Spleen (tissue), 11 donors: ENCODE results near the gene CREBRF. TPM values are rescaled to one million over a fixed set of nuclear protein-coding genes. Genes with fewer than 3 reads are reported as not detected.

Experiments used
- DNase-seq: peaks from one replicate; pipeline ENCODE4 v3.0.0-alpha.2; 2020
- H3K27ac ChIP-seq, 8 donors: fragments of 200-600 bp; sonication (generic) in 7 of 8; 1 replicate in 4 of 8; 2 replicates in 4 of 8; pipeline versions ENCODE4 v1.5.0 to v1.8.0; 2016 to 2021; ENCODE audit warnings: inconsistent platforms in 4 of 8, mild to moderate bottlenecking in 4 of 8, moderate library complexity in 1 of 8
- H3K27me3 ChIP-seq, 7 donors: fragments of 200-600 bp; sonication (generic) in 6 of 7; replicated peaks in 1 of 7; 1 replicate in 4 of 7; 2 replicates in 3 of 7; pipeline versions ENCODE4 v1.5.0 to v1.8.0; 2016 to 2021; ENCODE audit warnings: inconsistent platforms in 3 of 7, mild to moderate bottlenecking in 1 of 7
- H3K36me3 ChIP-seq, 6 donors: fragments of 200-600 bp; sonication (generic) in 5 of 6; 1 replicate in 4 of 6; 2 replicates in 2 of 6; pipeline versions ENCODE4 v1.5.0 to v1.8.0; 2016 to 2021; ENCODE audit warnings: inconsistent platforms in 2 of 6
- H3K4me1 ChIP-seq, 6 donors: fragments of 200-600 bp; sonication (generic) in 5 of 6; 1 replicate in 3 of 6; 2 replicates in 3 of 6; pipeline versions ENCODE4 v1.5.0 to v1.8.0; 2016 to 2021; ENCODE audit warnings: inconsistent platforms in 3 of 6
- H3K4me3 ChIP-seq, 8 donors: fragments of 200-600 bp; sonication (generic) in 7 of 8; 1 replicate in 4 of 8; 2 replicates in 4 of 8; pipeline versions ENCODE4 v1.5.0 to v1.8.0; 2016 to 2021; ENCODE audit warnings: inconsistent platforms in 4 of 8, mild to moderate bottlenecking in 4 of 8, moderate library complexity in 2 of 8
- H3K9me3 ChIP-seq, 8 donors: fragments of 200-600 bp; sonication (generic) in 7 of 8; 1 replicate in 4 of 8; 2 replicates in 4 of 8; pipeline versions ENCODE4 v1.5.0 to v1.8.0; 2016 to 2021; ENCODE audit warnings: inconsistent platforms in 4 of 8
- POLR2A ChIP-seq, 3 donors: fragments of 450-650 bp; IDR thresholded peaks; one replicate each; pipeline ENCODE4 v1.5.1; 2017; ENCODE audit warnings: antibody characterized with exemption in 3 of 3, mild to moderate bottlenecking in 1 of 3
- POLR2AphosphoS5 ChIP-seq, 3 donors: sonication (generic); formaldehyde crosslinking; IDR thresholded peaks; one replicate each; pipeline ENCODE4 v1.5.1; 2017; ENCODE audit warnings: antibody characterized with exemption in 3 of 3
- WGBS, 5 donors: extraction: QIAGEN DNeasy Blood & Tissue Kit in 3 of 5; methylation state at CpG; one replicate each; pipeline versions ENCODE4 v1.1.5 to v1.1.7; 2013 to 2018; 5-methylcytosine and 5-hydroxymethylcytosine counted together
- intact Hi-C: fragments of 100-400 bp; cut with DNase I; formaldehyde crosslinking; loops from one replicate; pipeline ENCODE4 v1.15.0; 2023; ENCODE audit warnings: low total_unique reads
- polyA plus RNA-seq, 3 donors: library from polyadenylated mRNA; stranded (reverse); fragments of 200-250 nt; gene quantifications; one replicate each; pipeline ENCODE4 v1.2.1, GENCODE V29; 2013
- total RNA-seq, 7 donors: library from RNA; depleted of rRNA in 3 of 7; stranded (reverse); fragments of >200 nt in 3 of 7; fragmentation: NEBNext Ultra II Directional in 4 of 7; extraction: Animal tissue kit (Norgen Biotek cat#: 25700) in 4 of 7; gene quantifications; one replicate each; pipeline versions ENCODE4 v1.1.0 to v1.2.1, GENCODE V29; 2016 to 2021
- TF ChIP-seq, protein P1 (sequence below), 11 experiments: fragments of 200-600 bp in 7 of 11; fragments of 450-650 bp in 4 of 11; sonication (generic) in 4 of 11; IDR thresholded peaks in 8 of 11; conservative IDR thresholded peaks in 3 of 11; 1 replicate in 7 of 11; 2 replicates in 4 of 11; pipeline versions ENCODE4 v1.4.0 to v1.8.0; 2016 to 2021; ENCODE audit warnings: antibody characterized with exemption in 11 of 11, inconsistent platforms in 4 of 11, mild to moderate bottlenecking in 1 of 11
- donor health status: healthy with polysubstance abuse.
- donor health status: DM: no; HTN: no; CAD: no; lungs with moderate emphysema.
- donor health status: DM: no; HTN: no; CAD: no.
- donor health status: Bipolar disorder and iron deficiency.
- donor health status: healthy.
- donor health status: DM: no; HTN: no; CAD: no.
- donor health status: DM: yes; HTN: yes; CAD: no.

CREBRF gene
- total and polyA plus RNA-seq, 10 donors, result 7.2 to 85.9 (median 56.2) TPM

- Histone ChIP-seq H3K27me3 (peaks cover 0 to 4% (median 0%) of the 10 kb centered on the region in 7 donors), H3K4me3 (peak overlapping the region; percentile 97 to 100 (median 100)), H3K9me3 (no peaks in the 10 kb centered on the region), H3K27ac (peak overlapping the region; percentile 27 to 100 (median 100)), H3K4me1 (peaks cover 18 to 61% (median 38%) of the 10 kb centered on the region in 6 donors), H3K36me3 (peaks cover 0 to 12% (median 0%) of the 10 kb centered on the region in 6 donors)
- intact Hi-C loops, result no loop called here
- WGBS, 5 donors, result 24 to 35% (median 30%) methylated on average over 10 of the region's 10 CpGs
- no peak for DNase-seq
- TF ChIP-seq POLR2A (IDR thresholded peaks at IDR 0.05), result no peak
- TF ChIP-seq POLR2AphosphoS5 (IDR thresholded peaks at IDR 0.05), result no peak
- TF ChIP-seq, protein P1, sequence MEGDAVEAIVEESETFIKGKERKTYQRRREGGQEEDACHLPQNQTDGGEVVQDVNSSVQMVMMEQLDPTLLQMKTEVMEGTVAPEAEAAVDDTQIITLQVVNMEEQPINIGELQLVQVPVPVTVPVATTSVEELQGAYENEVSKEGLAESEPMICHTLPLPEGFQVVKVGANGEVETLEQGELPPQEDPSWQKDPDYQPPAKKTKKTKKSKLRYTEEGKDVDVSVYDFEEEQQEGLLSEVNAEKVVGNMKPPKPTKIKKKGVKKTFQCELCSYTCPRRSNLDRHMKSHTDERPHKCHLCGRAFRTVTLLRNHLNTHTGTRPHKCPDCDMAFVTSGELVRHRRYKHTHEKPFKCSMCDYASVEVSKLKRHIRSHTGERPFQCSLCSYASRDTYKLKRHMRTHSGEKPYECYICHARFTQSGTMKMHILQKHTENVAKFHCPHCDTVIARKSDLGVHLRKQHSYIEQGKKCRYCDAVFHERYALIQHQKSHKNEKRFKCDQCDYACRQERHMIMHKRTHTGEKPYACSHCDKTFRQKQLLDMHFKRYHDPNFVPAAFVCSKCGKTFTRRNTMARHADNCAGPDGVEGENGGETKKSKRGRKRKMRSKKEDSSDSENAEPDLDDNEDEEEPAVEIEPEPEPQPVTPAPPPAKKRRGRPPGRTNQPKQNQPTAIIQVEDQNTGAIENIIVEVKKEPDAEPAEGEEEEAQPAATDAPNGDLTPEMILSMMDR (IDR thresholded peaks at IDR 0.05 in 8 of 11, conservative IDR thresholded peaks at IDR 0.05 in 3 of 11), result no peak
Measured at GRCh38 chr5:173055042-173055721, 970 bp upstream of the CREBRF start.

DNA sequence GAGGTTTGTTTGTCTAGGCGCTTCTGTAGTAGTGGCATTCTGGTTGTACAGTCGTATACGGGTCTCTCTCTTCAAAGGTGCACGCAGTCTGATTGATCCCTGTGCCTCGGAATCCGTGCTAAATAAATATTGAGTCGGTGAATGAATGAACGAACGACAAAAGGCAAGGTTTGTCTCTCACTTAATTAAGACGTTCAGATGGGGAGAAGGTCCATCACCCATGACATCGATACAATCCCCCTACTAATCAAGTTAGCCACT is 500 bp upstream of the CREBRF start:
- TF ChIP-seq POLR2AphosphoS5 (IDR thresholded peaks at IDR 0.05) (no peak), POLR2A (IDR thresholded peaks at IDR 0.05) (no peak)
- TF ChIP-seq, protein P1 (IDR thresholded peaks at IDR 0.05 in 8 of 11, conservative IDR thresholded peaks at IDR 0.05 in 3 of 11), result no peak
- peaks cover 0 to 17% (median 1%) of the 10 kb centered on the region in 6 donors for H3K36me3 ChIP-seq
- H3K4me3 ChIP-seq, result peak overlapping the region; percentile 97 to 100 (median 100)
- H3K9me3 ChIP-seq, result no peaks in the 10 kb centered on the region
- H3K4me1 ChIP-seq, result peaks cover 18 to 65% (median 41%) of the 10 kb centered on the region in 6 donors
- peak overlapping the region; percentile 27 to 100 (median 100) for H3K27ac ChIP-seq
- H3K27me3 ChIP-seq, result peaks cover 0 to 4% (median 0%) of the 10 kb centered on the region in 7 donors
- no peak for DNase-seq
- intact Hi-C loops, result no loop called here
- WGBS, 5 donors, result 0 to 3% (median 1%) methylated on average over 11 of the region's 11 CpGs

DNA sequence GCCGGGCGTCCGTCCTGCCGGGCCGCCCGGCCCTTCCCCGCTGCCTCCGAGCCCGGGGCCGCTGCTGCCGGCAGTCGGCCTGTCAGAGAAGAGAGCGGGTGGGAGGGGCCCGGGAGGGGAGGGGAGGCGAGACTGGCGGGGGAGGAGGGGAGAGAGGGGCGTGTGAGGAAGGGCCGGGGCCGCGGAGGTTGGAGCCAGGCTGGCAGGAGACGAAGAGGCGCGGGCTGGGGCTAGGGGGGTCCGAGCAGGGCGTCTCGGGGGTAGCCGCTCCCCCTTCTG is 570 bp downstream of the CREBRF start:
- peaks cover 0 to 22% (median 2%) of the 10 kb centered on the region in 6 donors for H3K36me3 ChIP-seq
- DNase-seq, result no peak
- TF ChIP-seq POLR2AphosphoS5 (IDR thresholded peaks at IDR 0.05), result no peak
- TF ChIP-seq, protein P1 (IDR thresholded peaks at IDR 0.05 in 8 of 11, conservative IDR thresholded peaks at IDR 0.05 in 3 of 11), result no peak
- TF ChIP-seq POLR2A (IDR thresholded peaks at IDR 0.05), result no peak
- no peaks in the 10 kb centered on the region for H3K9me3 ChIP-seq
- H3K4me1 ChIP-seq, result peaks cover 18 to 68% (median 52%) of the 10 kb centered on the region in 6 donors
- H3K27ac ChIP-seq, result peak overlapping the region; percentile 89 to 100 (median 100)
- WGBS, 5 donors, result 0 to 1% (median 1%) methylated on average over 21 to 26 of the region's 27 CpGs; no CpG with 5 or more reads in 1 of the 5 donors
- intact Hi-C loops, result no loop called here
- H3K27me3 ChIP-seq, result no peaks in the 10 kb centered on the region
- H3K4me3 ChIP-seq, result peak overlapping the region; percentile 97 to 100 (median 100)

DNA sequence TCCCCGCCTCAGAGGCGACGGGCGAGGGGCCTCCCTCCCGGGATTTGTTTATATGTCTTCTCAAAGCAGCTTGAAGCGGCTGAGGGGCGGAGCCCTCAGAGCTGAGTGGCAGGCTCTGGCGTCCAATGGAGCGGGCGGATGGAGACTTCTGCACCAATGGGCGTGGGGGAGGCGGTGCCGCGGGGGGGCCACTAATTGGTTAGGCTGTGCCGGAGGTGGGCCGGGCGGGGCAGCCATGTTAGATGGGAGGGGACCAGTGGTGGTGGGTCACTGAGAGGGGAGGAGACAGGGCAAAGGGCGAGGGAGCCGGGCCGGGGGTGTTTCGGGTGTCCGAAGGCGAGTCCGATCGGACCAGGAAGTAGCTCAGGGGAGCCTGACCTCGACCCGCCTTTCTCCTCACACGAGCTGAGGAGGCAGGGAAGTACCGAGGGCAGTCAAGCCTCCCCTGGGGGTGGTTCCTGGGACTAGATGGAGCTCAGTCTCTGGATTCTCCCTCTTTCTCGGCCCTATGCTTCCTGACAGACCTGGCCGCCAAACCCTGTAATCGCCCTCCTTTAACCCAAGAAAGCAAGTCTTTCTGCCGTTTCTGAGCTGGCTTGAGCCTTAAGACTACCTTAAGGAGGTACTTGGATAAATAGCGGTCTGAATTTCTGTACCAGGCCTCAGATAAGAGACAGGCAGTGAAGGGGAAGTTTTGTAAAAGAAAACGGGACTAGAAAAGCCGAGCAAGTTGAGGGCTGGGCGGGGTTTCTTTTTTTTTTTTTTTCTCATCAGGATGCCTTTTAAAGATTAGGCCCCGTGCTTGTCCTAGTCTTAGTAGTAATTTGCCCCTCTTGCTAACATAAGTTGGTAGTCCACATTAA is 1.1 kb downstream of the CREBRF start:
- peak; percentile 98 for DNase-seq
- Histone ChIP-seq H3K9me3 (no peaks in the 10 kb centered on the region), H3K4me3 (peak overlapping the region; percentile 97 to 100 (median 100)), H3K36me3 (peaks cover 0 to 22% (median 2%) of the 10 kb centered on the region in 6 donors), H3K27ac (peak overlapping the region; percentile 89 to 100 (median 100)), H3K4me1 (peaks cover 18 to 68% (median 55%) of the 10 kb centered on the region in 6 donors), H3K27me3 (no peaks in the 10 kb centered on the region)
- intact Hi-C loops, result no loop called here
- 0 to 1% (median 0%) methylated on average over 23 to 38 of the region's 38 CpGs for WGBS, 5 donors
- TF ChIP-seq, protein P1 (IDR thresholded peaks at IDR 0.05 in 8 of 11, conservative IDR thresholded peaks at IDR 0.05 in 3 of 11), result peak in 6 of 11 experiments; percentile 14 to 34 (median 20)
- TF ChIP-seq POLR2A (IDR thresholded peaks at IDR 0.05) (no peak), POLR2AphosphoS5 (IDR thresholded peaks at IDR 0.05) (peak; percentile 66 to 83 (median 75))
